CD4-positive, alpha-beta T cell treated with Interleukin-1 beta for 1 hour (primary cell): ENCODE data around the gene CXCL17.
"Not testable (repeated sequence)": the region's sequence is repeated elsewhere in the genome, so short reads cannot be mapped to it uniquely, and the experiment has no call there.

ENCODE experiments used
- DNase-seq, 2 donors: peaks; one replicate each; pipeline ENCODE4 v3.0.0-alpha.2; 2020 to 2022

Gene CXCL17, protein sequence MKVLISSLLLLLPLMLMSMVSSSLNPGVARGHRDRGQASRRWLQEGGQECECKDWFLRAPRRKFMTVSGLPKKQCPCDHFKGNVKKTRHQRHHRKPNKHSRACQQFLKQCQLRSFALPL

DNA sequence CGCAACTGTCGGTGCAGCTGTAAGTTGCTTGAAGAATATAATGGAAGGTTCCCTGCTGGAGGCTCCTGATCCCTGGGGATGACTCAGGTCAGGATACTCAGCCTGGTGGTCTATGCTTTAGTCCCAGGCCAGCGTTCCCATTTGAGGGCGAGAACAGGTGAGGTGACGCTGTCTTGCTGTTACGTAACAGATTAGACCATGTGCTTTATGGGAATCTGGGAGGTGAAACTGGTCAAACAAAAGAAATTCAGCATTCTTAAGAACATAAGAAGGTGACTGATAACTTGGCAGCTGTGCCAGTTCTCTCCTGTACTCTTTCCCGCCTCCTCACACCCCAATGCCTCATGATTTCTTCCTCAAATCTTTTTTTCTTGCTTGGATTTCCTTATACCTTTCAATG is at the start of gene CXCL17:
Gene CXCL17 (minus strand): TSS at position 114 of the 400 bp plus-strand sequence. CDS start 114 bp downstream, outside the sequence.
- DNase-seq: no peak

DNA sequence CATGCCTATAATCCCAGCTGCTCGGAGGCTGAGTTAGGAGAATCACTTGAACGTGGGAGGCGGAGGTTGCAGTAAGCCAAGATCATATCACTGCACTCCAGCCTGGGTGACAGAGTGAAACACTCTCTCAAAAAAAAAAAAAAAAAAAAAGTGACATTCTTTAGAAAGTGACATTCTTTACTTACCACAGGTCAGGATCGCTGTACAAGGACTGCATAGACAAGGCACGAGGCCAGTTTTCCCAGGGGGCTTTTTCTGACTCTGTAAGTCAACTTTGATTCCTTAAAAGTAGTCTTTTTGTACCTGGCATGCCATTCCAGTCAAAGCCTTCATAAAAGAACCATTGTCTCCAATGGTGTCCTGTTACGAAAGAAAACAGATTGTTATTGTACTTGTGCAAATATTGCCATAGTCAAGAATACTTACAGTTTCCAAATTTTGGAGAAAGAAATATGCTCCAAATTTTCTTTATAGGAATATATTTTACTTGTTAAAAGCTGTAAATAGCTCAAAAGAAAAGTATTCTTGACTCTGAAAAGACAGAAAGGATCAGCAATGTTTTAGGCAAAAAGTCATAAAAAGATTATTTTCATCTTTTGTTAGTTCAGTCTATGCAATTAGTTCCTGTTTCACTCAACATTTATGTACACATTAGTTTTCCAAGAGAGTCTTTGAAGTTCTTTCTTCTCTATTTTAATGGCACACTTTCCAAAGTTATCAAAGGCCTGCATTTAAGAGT is 46.2 kb upstream of the CXCL17 start:
- no peak for DNase-seq

DNA sequence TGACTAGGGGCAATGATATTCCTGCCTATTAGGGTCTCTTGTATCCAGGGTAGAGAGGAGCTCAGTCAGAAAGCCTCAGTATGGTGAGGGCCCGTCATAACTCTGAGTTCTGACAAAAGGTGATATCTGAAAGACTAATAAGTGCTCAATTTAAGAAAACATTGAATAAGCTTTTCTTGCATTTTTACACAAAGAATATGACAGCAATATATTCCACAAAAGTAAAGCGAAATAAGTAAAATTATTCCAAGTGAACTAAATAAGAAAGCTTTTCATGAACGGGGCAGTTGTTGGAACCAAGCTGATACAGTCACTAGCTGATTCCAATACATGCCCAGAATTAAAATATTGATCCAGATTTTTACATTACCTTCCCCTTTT is 45.0 kb upstream of the CXCL17 start:
- DNase-seq: no peak

DNA sequence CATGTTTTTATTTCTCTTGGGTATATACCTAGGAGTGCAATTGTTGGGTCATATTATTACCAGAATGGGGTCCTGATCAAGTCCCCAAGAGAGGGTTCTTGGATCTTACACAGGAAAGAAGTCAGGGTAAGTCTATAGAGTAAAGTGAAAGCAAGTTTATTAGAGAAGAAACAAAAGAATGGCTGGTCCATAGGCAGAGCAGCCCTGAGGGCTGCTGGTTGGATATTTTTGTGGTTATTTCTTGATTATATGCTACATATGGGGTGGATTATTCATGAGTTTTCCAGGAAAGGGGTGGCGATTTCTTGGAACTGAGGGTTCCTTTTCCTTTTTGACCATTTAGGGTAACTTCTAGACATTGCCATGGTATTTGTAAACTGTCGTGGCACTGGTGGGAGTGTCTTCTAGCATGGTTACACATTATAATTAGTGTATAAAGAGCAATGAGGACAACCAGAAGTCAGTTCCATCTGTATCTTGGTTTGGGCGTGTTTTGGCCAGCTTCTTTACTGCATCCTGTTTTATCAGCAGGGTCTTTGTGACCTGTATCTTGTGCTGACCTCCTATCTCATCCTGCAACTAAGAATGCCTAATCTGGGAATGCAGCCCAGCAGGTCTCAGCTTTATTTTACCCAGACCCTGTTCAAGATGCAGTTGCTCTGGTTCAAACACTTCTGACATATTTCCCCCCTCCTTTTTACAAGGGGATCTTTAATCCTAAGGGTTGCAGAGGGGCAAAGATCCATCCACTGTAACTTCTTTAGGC is 44.5 kb upstream of the CXCL17 start:
- no peak for DNase-seq

- not testable (repeated sequence) for DNase-seq
Observed at GRCh38 chr19:42485036-42485435, 42.3 kb upstream of the CXCL17 start.

GRCh38 chr19:42480335-42481095 is 37.8 kb upstream of the CXCL17 start:
- DNase-seq: no peak

- no peak for DNase-seq
Observed at GRCh38 chr19:42479736-42480135, 37.0 kb upstream of the CXCL17 start.

GRCh38 chr19:42478765-42479311 is 36.1 kb upstream of the CXCL17 start:
- DNase-seq: no peak

GRCh38 chr19:42477933-42478332 is 35.2 kb upstream of the CXCL17 start:
- DNase-seq: no peak

- DNase-seq: no peak
Observed at GRCh38 chr19:42477117-42477516, 34.4 kb upstream of the CXCL17 start.

GRCh38 chr19:42475366-42475765 is 32.6 kb upstream of the CXCL17 start:
- DNase-seq: no peak

- DNase-seq: no peak
Observed at GRCh38 chr19:42474743-42475142, 32.0 kb upstream of the CXCL17 start.

DNA sequence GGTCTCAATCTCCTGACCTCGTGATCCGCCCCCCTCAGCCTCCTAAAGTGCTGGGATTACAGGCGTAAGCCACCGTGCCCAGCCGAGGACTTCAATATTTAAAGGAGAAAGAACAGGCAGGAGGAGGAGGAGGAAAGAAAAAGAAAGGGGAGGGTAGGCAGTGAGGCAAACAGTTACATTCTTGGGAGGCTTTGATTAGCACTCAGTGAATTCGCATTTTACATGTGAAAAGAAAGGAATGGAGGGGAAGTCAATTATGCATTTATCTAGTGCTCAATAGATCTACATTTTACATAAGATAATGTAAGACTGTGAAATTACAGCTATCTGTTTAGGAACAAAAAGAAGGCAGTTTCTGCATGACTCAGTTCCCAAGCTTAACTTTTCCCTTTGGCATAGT is 30.9 kb upstream of the CXCL17 start:
- DNase-seq: no peak

GRCh38 chr19:42472402-42473147 is 29.8 kb upstream of the CXCL17 start:
- DNase-seq: no peak

GRCh38 chr19:42471554-42472249 is 29.0 kb upstream of the CXCL17 start:
- DNase-seq: no peak

DNA sequence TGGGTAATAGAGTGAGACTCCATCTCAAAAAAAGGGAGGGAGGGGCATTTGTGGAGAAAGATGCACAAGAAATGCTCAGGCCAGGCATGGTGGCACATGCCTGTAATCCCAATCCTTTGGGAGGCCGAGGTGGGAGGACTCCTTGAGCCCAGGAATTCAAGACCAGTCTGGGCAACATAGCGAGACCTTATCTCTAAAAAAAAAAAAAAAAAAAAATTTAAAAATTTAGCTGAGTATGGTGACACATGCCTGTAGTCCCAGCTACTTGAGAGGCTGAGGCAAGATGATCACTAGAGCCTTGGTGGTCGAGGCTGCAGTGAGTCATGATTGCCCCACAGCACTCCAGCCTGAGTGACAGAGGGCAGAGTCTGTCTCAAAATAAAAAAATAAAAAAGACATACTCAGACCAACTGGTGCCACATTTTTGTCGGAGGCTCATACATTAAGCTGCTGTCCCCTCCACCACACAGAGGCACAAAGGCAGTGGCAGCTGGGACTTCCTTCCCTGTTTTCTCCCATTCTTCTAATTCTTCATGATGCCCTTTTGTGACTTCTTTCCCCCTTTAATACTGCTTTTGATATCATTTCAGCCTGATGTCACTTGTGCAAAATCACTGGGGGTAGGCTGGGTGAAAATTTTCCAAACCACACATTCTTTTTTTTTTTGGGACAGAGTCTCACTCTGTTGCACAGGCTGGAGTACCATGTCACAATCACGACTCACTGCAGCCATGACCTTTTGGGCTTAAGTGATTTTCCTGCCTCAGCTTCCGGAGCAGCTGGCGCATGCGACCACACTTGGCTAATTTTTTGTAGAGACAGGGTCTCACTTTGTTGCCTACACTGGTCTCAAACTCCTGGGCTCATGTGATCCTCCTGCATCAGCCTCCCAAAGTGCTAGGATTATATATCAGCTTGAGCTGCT is 26.8 kb upstream of the CXCL17 start:
- no peak for DNase-seq

DNA sequence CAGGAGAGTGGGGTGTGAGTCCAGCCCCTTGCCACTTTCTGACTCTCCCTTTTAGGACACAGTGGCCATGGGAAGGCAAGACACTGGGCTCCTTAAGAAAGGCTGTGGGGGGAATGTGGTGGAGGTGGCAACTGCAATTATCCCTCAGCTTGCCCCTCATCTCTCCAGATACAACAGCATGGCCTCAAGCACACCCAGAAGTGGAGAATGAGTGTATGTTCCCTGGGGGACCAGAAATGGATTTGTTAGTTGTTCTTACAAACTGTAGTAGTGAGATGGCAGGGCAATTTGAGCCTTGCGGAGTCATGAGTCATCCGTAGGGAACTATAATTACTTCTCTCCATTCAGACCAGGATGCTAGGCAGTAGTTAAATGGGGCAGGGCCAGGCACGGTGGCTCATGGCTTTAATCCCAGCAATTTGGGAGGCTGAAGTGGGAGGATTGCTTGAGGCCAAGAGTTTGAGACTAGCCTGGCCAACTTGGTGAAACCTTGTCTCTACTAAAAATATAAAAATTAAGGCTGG is 25.6 kb upstream of the CXCL17 start:
- DNase-seq: no peak

DNA sequence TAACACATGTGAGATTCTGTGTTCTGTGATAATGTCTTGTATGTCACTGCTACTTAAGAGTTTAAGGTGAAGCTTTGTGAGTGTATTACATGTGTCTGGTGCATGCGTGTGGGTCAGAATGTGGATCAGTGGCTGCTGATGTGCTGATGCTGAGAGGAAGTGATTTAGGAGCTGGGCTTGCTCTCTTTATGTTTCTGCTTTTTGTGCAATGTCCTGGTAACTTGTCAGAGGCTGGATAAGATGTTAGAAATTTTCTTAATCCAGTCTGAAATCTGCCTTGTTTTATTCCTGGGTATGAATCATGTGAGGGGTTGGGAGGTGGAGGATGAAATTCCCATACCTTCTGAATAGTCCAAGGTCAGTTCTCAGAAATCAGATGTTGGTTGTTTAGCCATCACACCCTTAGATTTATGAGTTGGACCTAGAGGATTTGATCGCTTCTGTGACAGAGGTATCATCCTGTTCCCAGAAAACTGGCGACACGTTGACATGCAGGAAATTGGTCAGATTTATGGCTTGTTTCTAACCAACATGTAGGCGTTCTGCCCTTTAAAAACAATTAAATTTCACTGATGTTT is 24.5 kb upstream of the CXCL17 start:
- DNase-seq: no peak

DNA sequence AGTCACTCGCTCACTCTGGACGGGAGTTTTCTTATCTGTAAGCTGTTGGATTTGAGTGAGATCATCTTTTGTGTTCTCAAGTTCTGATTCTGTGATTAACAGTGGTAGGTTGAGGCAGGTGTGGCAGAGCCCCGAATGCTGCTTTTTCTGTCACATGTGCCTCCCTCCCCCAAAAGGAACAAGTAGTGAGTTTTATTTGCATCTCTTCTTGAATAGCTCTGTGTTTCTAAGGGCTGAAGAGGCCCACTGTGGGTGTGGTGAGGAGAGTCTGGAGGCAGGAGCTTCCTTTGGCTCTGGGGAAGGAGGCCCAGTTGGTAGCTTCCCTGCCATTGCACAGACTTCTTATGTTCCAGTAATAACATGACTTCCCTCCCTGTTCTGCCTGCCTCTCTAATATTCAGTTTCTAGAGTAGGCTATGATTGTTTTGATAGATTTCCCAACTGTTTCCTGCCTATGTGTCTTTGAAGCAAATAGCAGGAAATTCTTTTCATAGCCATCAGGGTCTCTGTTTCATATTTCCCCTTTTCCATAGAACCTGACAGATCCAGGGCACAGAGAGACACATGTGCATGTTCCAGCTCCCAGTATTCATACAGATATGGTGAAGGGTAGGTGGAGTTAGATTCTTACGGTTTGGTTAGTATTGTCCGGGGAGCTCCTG is 23.9 kb upstream of the CXCL17 start:
- no peak for DNase-seq
